Duodenal mucosa (tissue), 2 donors: ENCODE data around the gene LRRC8C.
"Not testable (repeated sequence)": the region's sequence is repeated elsewhere in the genome, so short reads cannot be mapped to it uniquely, and the experiment has no call there.

ENCODE experiments used
- H3K27ac ChIP-seq: one replicate; pipeline ENCODE4 v1.7.0; 2013; ENCODE audit warnings: low read depth, low read length
- H3K27me3 ChIP-seq, 2 donors: one replicate each; pipeline ENCODE4 v1.7.0; 2013; ENCODE audit warnings: low read length in 2 of 2, control low read depth in 1 of 2; ENCODE audit not compliant: insufficient read depth in 2 of 2, control insufficient read depth in 1 of 2
- H3K36me3 ChIP-seq, 2 donors: one replicate each; pipeline ENCODE4 v1.7.0; 2013; ENCODE audit warnings: low read length in 2 of 2, control low read depth in 1 of 2; ENCODE audit not compliant: insufficient read depth in 2 of 2, control insufficient read depth in 1 of 2
- H3K4me1 ChIP-seq, 2 donors: one replicate each; pipeline ENCODE4 v1.7.0; 2013; ENCODE audit warnings: low read length in 2 of 2, control low read depth in 1 of 2; ENCODE audit not compliant: insufficient read depth in 2 of 2, control insufficient read depth in 1 of 2
- H3K4me3 ChIP-seq, 2 donors: one replicate each; pipeline ENCODE4 v1.7.0; 2013; ENCODE audit warnings: low read length in 2 of 2, low read depth in 1 of 2
- H3K9ac ChIP-seq, 2 donors: one replicate each; pipeline ENCODE4 v1.7.0; 2013; ENCODE audit warnings: low read length in 2 of 2, low read depth in 1 of 2
- H3K9me3 ChIP-seq, 2 donors: one replicate each; pipeline ENCODE4 v1.7.0; 2013; ENCODE audit warnings: low read length in 2 of 2, control low read depth in 1 of 2; ENCODE audit not compliant: control insufficient read depth in 1 of 2

Gene LRRC8C

GRCh38 chr1:89620664-89621063 lies 12.3 kb upstream of the LRRC8C start:
- H3K4me1 ChIP-seq = no peaks in the 10 kb centered on the region
- H3K36me3 ChIP-seq = no peaks in the 10 kb centered on the region
- no peak overlapping the region for H3K4me3 ChIP-seq
- no peak overlapping the region for H3K27ac ChIP-seq
- H3K9ac ChIP-seq = no peak overlapping the region
- no peaks in the 10 kb centered on the region for H3K27me3 ChIP-seq
- peaks cover 0 to 7% of the 10 kb centered on the region in 2 donors for H3K9me3 ChIP-seq

- no peak overlapping the region for H3K27ac ChIP-seq
- H3K4me3 ChIP-seq = no peak overlapping the region
- H3K36me3 ChIP-seq = no peaks in the 10 kb centered on the region
- H3K4me1 ChIP-seq = peaks cover 0 to 3% of the 10 kb centered on the region in 2 donors
- H3K9ac ChIP-seq = no peak overlapping the region
- H3K27me3 ChIP-seq = no peaks in the 10 kb centered on the region
- peaks cover 0 to 2% of the 10 kb centered on the region in 2 donors for H3K9me3 ChIP-seq
Measured at GRCh38 chr1:89622895-89623294, 10.0 kb upstream of the LRRC8C start.

GRCh38 chr1:89624314-89624713 lies 8.6 kb upstream of the LRRC8C start:
- H3K27me3 ChIP-seq = no peaks in the 10 kb centered on the region
- no peaks in the 10 kb centered on the region for H3K9me3 ChIP-seq
- peaks cover 0 to 3% of the 10 kb centered on the region in 2 donors for H3K4me1 ChIP-seq
- H3K9ac ChIP-seq = no peak overlapping the region
- H3K4me3 ChIP-seq = no peak overlapping the region
- H3K27ac ChIP-seq = no peak overlapping the region
- H3K36me3 ChIP-seq = no peaks in the 10 kb centered on the region

- Histone ChIP-seq H3K4me1 (peaks cover 0 to 3% of the 10 kb centered on the region in 2 donors), H3K9me3 (no peaks in the 10 kb centered on the region), H3K4me3 (no peak overlapping the region), H3K27ac (no peak overlapping the region), H3K36me3 (no peaks in the 10 kb centered on the region), H3K9ac (no peak overlapping the region), H3K27me3 (no peaks in the 10 kb centered on the region)
Measured at GRCh38 chr1:89624715-89625323, 8.1 kb upstream of the LRRC8C start.

- Histone ChIP-seq H3K9me3 (no peaks in the 10 kb centered on the region), H3K27ac (no peak overlapping the region), H3K4me1 (peaks cover 9 to 11% of the 10 kb centered on the region in 2 donors), H3K9ac (no peak overlapping the region), H3K4me3 (no peak overlapping the region), H3K36me3 (no peaks in the 10 kb centered on the region), H3K27me3 (no peaks in the 10 kb centered on the region)
Measured at GRCh38 chr1:89627596-89627962, 5.3 kb upstream of the LRRC8C start.

GRCh38 chr1:89629146-89629545 lies 3.8 kb upstream of the LRRC8C start:
- Histone ChIP-seq H3K4me1 (peaks cover 10 to 11% of the 10 kb centered on the region in 2 donors), H3K4me3 (no peak overlapping the region), H3K36me3 (no peaks in the 10 kb centered on the region), H3K27ac (no peak overlapping the region), H3K27me3 (no peaks in the 10 kb centered on the region), H3K9ac (no peak overlapping the region), H3K9me3 (no peaks in the 10 kb centered on the region)

GRCh38 chr1:89629600-89629999 lies 3.3 kb upstream of the LRRC8C start:
- not testable (repeated sequence) for H3K4me3 ChIP-seq, H3K9me3 ChIP-seq, H3K27ac ChIP-seq, H3K9ac ChIP-seq, H3K27me3 ChIP-seq, H3K36me3 ChIP-seq
- H3K4me1 ChIP-seq = peaks cover 10 to 11% of the 10 kb centered on the region in 2 donors

- Histone ChIP-seq H3K9ac (no peak overlapping the region), H3K27me3 (peaks cover 0 to 3% of the 10 kb centered on the region in 2 donors), H3K9me3 (no peaks in the 10 kb centered on the region), H3K4me1 (peaks cover 10 to 11% of the 10 kb centered on the region in 2 donors), H3K27ac (no peak overlapping the region), H3K4me3 (no peak overlapping the region), H3K36me3 (no peaks in the 10 kb centered on the region)
Measured at GRCh38 chr1:89630048-89630447, 2.9 kb upstream of the LRRC8C start.

- peaks cover 12 to 15% of the 10 kb centered on the region in 2 donors for H3K4me1 ChIP-seq
- peak overlapping the region; percentile 75 to 76 for H3K4me3 ChIP-seq
- peak overlapping the region; percentile 25 for H3K27ac ChIP-seq
- H3K9me3 ChIP-seq = no peaks in the 10 kb centered on the region
- H3K9ac ChIP-seq = peak overlapping the region; percentile 65 to 67
- no peaks in the 10 kb centered on the region for H3K36me3 ChIP-seq
- H3K27me3 ChIP-seq = peaks cover 0 to 3% of the 10 kb centered on the region in 2 donors
Measured at GRCh38 chr1:89631816-89632656, 884 bp upstream of the LRRC8C start.

- peak overlapping the region; percentile 74 for H3K27ac ChIP-seq
- peaks cover 12 to 15% of the 10 kb centered on the region in 2 donors for H3K4me1 ChIP-seq
- peak overlapping the region; percentile 44 to 71 for H3K9ac ChIP-seq
- H3K4me3 ChIP-seq = peak overlapping the region; percentile 64 to 76
- peaks cover 0 to 3% of the 10 kb centered on the region in 2 donors for H3K27me3 ChIP-seq
- H3K36me3 ChIP-seq = no peaks in the 10 kb centered on the region
- no peaks in the 10 kb centered on the region for H3K9me3 ChIP-seq
Measured at GRCh38 chr1:89633248-89633799, 404 bp downstream of the LRRC8C start.
